T follicular helper cell (primary cell): ENCODE results near the gene NAALADL2.

Experiments
- DNase-seq: peaks from one replicate; pipeline ENCODE4 v3.0.0-alpha.2; 2020; ENCODE audit warnings: low read depth

The NAALADL2 gene

GRCh38 chr3:174960898-174961297, 101.8 kb downstream of the NAALADL2 start:
- DNase-seq: no peak

GRCh38 chr3:174973465-174973864, 114.3 kb downstream of the NAALADL2 start:
- DNase-seq: no peak

DNA sequence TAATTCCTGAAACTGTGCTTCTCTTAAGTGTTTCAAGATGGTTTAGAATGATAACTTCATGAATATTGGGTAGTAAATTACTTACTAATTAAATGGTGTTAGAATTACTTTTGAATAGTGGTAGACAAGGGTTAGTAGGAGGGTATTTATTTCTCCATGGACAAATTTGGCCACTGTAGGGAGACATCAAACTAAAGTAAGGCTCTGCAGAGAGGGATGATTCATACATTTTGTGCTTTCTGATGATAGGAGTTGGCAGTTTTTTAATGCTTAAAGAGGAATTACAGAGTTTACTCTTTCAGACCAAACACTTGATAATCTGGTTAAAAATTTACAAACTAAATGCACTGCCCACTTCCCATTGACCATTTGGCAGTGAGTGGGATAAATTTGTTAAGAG, 127.6 kb downstream of the NAALADL2 start:
- DNase-seq: no peak

- no peak for DNase-seq
Observed at GRCh38 chr3:175001091-175001490, 142.0 kb downstream of the NAALADL2 start.

- no peak for DNase-seq
Observed at GRCh38 chr3:175002732-175003143, 143.6 kb downstream of the NAALADL2 start.

- no peak for DNase-seq
Observed at GRCh38 chr3:175003590-175003989, 144.5 kb downstream of the NAALADL2 start.

DNA sequence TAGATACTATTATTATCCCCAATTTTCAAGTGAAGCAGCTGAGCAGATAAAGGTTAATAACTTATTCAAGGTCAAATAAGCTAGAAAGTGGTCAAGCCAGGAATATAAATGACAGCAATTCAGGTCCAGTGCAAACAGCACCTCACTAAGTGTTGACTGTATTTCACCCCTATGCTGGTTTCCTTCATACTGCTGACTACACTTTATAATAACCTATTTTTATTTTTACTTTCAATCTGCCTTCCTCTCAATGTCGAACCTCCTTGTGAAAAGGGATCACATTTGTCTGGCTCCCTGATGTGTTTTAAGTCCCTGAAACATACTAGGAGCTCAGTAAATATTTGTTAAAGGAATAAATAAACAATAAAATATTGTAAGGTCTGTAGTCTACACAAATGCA, 146.1 kb downstream of the NAALADL2 start:
- DNase-seq: no peak

DNA sequence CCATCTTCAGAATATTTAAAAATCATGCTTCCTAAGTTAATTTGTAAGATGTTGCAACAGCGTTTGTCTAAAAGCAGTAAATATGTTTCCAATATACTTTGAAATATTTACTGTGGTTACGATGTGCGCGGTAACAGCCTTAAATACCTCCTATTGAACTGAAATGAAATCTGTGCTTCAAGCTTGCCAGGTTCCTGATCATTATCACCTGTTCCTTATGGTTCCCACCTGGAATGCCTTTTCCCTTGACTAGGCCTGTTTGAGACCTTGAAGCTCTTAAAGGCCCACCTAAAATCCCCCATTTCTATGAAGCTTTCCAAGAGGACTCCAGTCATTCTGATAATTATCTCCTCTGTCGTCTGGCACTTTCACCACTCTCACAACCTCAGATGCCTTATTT, 146.7 kb downstream of the NAALADL2 start:
- DNase-seq: no peak

DNA sequence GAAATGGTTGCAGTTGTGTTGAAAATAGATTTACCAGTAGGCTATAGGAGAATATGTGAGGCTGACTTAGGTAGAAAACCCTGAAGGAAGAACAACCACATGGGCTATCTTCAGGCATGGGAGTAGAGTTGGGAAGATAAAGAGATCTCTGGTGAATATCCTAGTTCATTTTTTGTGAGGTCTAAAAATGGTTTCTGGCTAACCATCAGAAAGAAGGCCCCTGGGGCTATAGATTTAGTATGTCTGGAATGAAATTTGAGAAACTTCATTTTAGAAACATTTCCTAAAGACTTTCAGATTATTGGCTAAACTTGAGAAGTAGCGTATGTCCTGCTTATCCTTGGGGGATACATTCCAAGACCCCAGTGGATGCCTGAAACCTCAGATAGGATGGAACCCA, 148.2 kb downstream of the NAALADL2 start:
- DNase-seq: no peak

- DNase-seq: no peak
Observed at GRCh38 chr3:175009295-175009694, 150.2 kb downstream of the NAALADL2 start.

- DNase-seq: no peak
Observed at GRCh38 chr3:175015056-175015635, 156.0 kb downstream of the NAALADL2 start.

- DNase-seq: no peak
Observed at GRCh38 chr3:175018946-175019727, 160.0 kb downstream of the NAALADL2 start.

- DNase-seq: no peak
Observed at GRCh38 chr3:175020101-175020500, 161.0 kb downstream of the NAALADL2 start.

GRCh38 chr3:175029828-175030227, 170.7 kb downstream of the NAALADL2 start:
- DNase-seq: no peak

- DNase-seq: no peak
Observed at GRCh38 chr3:175039875-175040274, 180.7 kb downstream of the NAALADL2 start.

- no peak for DNase-seq
Observed at GRCh38 chr3:175041369-175041768, 182.2 kb downstream of the NAALADL2 start.

GRCh38 chr3:175046601-175047000, 187.5 kb downstream of the NAALADL2 start:
- no peak for DNase-seq

GRCh38 chr3:175047786-175048185, 188.7 kb downstream of the NAALADL2 start:
- no peak for DNase-seq

GRCh38 chr3:175057401-175057800, 198.3 kb downstream of the NAALADL2 start:
- no peak for DNase-seq

- no peak for DNase-seq
Observed at GRCh38 chr3:175059788-175060187, 200.7 kb downstream of the NAALADL2 start.

- no peak for DNase-seq
Observed at GRCh38 chr3:175065497-175065896, 206.4 kb downstream of the NAALADL2 start.

- DNase-seq: no peak
Observed at GRCh38 chr3:175066617-175067415, 207.7 kb downstream of the NAALADL2 start.

DNA sequence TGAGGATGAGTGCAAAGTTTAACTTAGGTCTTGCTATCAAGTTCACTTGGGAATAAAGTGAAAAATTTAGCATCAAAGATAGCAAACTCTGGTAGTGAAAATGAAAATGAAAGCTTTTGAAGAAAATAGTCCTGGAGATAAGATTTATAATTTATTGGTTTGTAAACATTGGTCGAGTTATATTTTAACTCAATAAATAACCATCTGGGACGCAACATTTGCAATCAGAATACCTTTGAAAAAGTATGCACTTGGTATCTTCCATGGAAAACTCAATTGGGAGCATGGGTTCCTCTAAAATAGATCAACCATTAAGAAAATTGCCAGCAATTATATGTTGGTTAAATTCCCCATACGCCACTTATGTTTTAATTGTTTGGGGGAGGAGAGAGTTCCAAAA, 209.5 kb downstream of the NAALADL2 start:
- no peak for DNase-seq
